ENCODE data around the gene FGF1. TPM values are rescaled to one million over a fixed set of nuclear protein-coding genes. Genes with fewer than 3 reads are reported as not detected.

FGF1 gene
- total RNA-seq, 1 experiment from 2014 or later: 3.2 TPM

- H3K27ac ChIP-seq (ENCODE audit: insufficient read length, low read depth, low read length): no peak overlapping the region
- no peak overlapping the region for H3K9ac ChIP-seq (ENCODE audit: extremely low read depth, insufficient read length, low read length)
- no peak overlapping the region for H3K14ac ChIP-seq (ENCODE audit: insufficient read depth, low read length)
- peaks cover 10 to 17% of the 10 kb centered on the region in 2 experiments for H3K4me1 Mint-ChIP-seq
- peaks cover 0 to 1% of the 10 kb centered on the region in 2 experiments; a peak in 1 of 5 replicates for H3K9me3 Mint-ChIP-seq
- no peak overlapping the region for H2BK15ac ChIP-seq (ENCODE audit: low read depth, low read length)
- H3K4me1 ChIP-seq (ENCODE audit: insufficient read depth, low read length): no peaks in the 10 kb centered on the region
- H4K8ac ChIP-seq (replicated peaks; ENCODE audit: insufficient read length, low read depth, low read length): no peak overlapping the region
- H3K23ac ChIP-seq (ENCODE audit: insufficient read length, low read depth, low read length): no peak overlapping the region
- peaks cover 0 to 53% (median 5%) of the 10 kb centered on the region in 3 experiments; a peak in 3 of 7 replicates for H3K36me3 Mint-ChIP-seq (ENCODE audit: insufficient read depth in 1 of 3, low read depth in 3 of 3)
- H3K9me3 ChIP-seq (ENCODE audit: control insufficient read depth, low read depth, low read length): no peaks in the 10 kb centered on the region
- no CpG with 5 or more reads among the region's 9 CpGs for WGBS (ENCODE audit: extremely low coverage, insufficient read length, low lambda C conversion rate)
- no peak overlapping the region for H2BK20ac ChIP-seq (ENCODE audit: low read depth, low read length, poor library complexity, severe bottlenecking)
- no peak overlapping the region for H2AK5ac ChIP-seq (ENCODE audit: insufficient read length, low read length)
- H3K27me3 Mint-ChIP-seq (ENCODE audit: low read depth): no peaks in the 10 kb centered on the region
- H3K56ac ChIP-seq (ENCODE audit: insufficient read length, low read depth, low read length): no peak overlapping the region
- no peak overlapping the region for H3K18ac ChIP-seq (ENCODE audit: insufficient read length, low read depth, low read length)
- H4K91ac ChIP-seq (ENCODE audit: insufficient read length, low read depth, low read length): no peak overlapping the region
- H3K27ac Mint-ChIP-seq: peak overlapping the region in 1 of 3 experiments; percentile 77; a peak in 2 of 7 replicates
- H2BK12ac ChIP-seq (ENCODE audit: insufficient read length, low read depth, low read length): no peak overlapping the region
- H2BK5ac ChIP-seq (ENCODE audit: insufficient read length, low read length): no peak overlapping the region
- no peak overlapping the region for H4K5ac ChIP-seq (ENCODE audit: insufficient read length, low read depth, low read length)
- H3T11ph ChIP-seq (ENCODE audit: low read length): no peak overlapping the region
- H3K79me1 ChIP-seq (ENCODE audit: insufficient read depth, low read depth, low read length, poor library complexity, severe bottlenecking): no peaks in the 10 kb centered on the region
- no peak overlapping the region for H2BK120ac ChIP-seq (ENCODE audit: low read depth, low read length, poor library complexity, severe bottlenecking)
- H3K23me2 ChIP-seq (ENCODE audit: insufficient read length, low read depth, low read length, poor library complexity, severe bottlenecking): no peaks in the 10 kb centered on the region
- H2AFZ ChIP-seq (ENCODE audit: low read length): no peak overlapping the region
- H3K27me3 ChIP-seq (ENCODE audit: insufficient read depth, low read length): no peaks in the 10 kb centered on the region
- no peak overlapping the region for H3K4ac ChIP-seq (ENCODE audit: low read depth, low read length)
- no peaks in the 10 kb centered on the region for H4K20me1 ChIP-seq (ENCODE audit: control insufficient read depth, insufficient read depth, insufficient read length)
- DNase-seq: peak; percentile 15
- H3K4me3 Mint-ChIP-seq: no peak overlapping the region
- no peaks in the 10 kb centered on the region for H3K79me2 ChIP-seq (ENCODE audit: insufficient read depth, low read length)
- no peak overlapping the region for H3K4me2 ChIP-seq (ENCODE audit: insufficient read depth, insufficient read length, low read length)
- no peak for TF ChIP-seq CTCF (conservative IDR thresholded peaks at IDR 0.05)
Observed at GRCh38 chr5:142724821-142725220, 38.9 kb upstream of the FGF1 start.
